Uterus (tissue), 2 donors: ENCODE data around the gene TMEM272.

Experiments used
- CTCF ChIP-seq, 4 experiments: fragments of 200-600 bp in 2 of 4; fragments of 450-650 bp in 2 of 4; sonication (generic) in 2 of 4; IDR thresholded peaks; one replicate each; pipeline ENCODE4 v1.5.1; 2016 to 2019; ENCODE audit warnings: antibody characterized with exemption in 4 of 4, mild to moderate bottlenecking in 2 of 4, moderate library complexity in 1 of 4
- POLR2A ChIP-seq, 2 donors: fragments of 450-650 bp; IDR thresholded peaks; one replicate each; pipeline ENCODE4 v1.6.1; 2016; ENCODE audit warnings: antibody characterized with exemption in 2 of 2, mild to moderate bottlenecking in 1 of 2, moderate library complexity in 1 of 2

DNA sequence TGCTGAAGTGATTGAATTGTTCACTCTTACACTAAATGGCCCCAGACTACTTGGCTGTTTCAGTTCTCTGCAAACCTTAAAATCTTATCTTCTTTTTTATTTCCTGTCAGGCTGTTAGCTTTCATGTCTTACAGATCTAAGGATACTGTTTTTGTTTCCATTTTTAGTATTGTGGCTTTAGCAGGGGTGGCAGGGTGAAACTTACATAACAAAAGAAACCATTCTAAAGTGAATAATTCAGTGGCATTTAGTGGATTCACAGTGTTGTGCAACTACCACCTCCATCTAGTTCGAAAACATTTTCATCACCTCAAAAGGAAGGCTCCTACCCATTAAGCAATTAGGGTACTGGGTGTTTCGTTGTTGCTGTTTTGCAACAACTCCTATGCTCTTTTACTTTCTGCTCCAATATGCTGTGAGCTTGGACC is 19.8 kb downstream of the TMEM272 start:
- TF ChIP-seq POLR2A (IDR thresholded peaks at IDR 0.05) (no peak), CTCF (IDR thresholded peaks at IDR 0.05) (no peak)
